NCI-H187 (cell line): ENCODE data around the gene UNC45B.
"Not testable (repeated sequence)": the region's sequence is repeated elsewhere in the genome, so short reads cannot be mapped to it uniquely, and the experiment has no call there.

ENCODE experiments used
- DNase-seq, 2 experiments: peaks; one replicate each; lab custom pipeline; 2025; lab: John Stamatoyannopoulos, UW

UNC45B gene

DNA sequence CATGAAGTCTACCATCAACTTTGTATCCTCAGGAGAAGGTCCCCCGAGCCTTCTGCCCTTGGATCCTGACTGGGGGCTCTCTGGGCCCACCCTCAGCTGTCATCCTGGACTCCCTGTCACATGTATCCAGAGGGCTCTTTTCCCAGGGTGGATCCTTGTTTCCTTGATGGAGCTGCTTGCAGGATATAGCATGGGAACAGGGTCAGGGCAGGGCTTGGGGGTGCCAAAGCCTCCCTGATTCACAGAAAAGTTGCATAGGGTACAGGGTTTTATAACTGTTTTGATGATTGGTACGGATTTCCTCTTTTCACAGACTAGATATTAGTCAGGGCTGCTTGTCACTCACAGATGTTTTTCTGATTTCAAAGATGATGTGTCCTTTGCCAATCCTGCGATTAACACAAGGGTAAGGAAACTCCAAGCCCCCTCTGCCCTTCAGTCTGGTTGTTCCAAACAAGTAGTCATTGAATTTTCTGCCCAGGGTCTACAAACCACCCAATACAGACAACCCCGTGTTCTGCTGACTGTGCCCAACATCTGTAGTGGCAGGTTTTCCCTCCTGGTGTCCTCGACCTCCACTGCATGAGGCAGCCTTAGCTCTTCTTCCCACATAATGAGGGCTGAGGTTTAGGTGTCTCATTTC, 67.1 kb downstream of the UNC45B start:
- no peak for DNase-seq

DNA sequence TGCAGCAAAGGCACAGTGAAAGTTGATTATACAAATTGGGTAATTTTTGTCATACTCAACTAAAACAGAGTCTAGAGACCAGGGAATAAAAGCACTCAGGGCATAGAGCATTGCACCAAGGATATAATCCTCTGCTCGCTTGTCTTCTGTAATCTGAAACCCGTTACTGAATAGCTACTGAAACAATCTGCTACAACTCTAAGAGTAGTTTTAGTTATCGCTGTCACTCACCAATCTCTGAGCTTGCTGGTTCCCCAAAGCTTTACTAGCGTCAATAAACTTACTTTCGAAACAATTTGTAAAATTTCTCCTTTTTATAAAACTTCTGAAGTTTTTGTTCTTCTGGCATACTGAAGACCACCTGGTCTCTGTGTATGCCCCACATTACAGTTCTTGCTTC, 69.5 kb downstream of the UNC45B start:
- DNase-seq, result no peak

DNA sequence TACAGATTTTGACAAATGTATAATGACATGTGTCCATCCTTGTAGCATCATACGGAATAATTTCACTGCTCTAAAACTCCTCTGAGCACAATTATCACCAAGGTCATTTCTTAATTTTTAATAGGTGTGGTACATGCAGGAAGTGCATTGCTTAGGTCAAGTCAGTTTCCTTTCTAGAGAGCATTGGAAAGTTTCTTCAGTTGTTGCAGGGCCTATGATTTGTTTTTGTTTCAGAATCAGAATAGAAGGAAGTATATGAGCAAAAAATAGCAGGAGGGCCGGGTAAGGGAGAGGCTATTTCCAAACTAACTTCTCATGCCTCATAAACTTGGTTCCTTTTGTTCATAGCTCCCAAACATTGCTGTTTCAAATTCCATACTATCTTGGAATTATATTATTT, 71.3 kb downstream of the UNC45B start:
- no peak for DNase-seq

GRCh38 chr17:35222452-35222851, 74.8 kb downstream of the UNC45B start:
- no peak for DNase-seq

GRCh38 chr17:35224436-35224835, 76.8 kb downstream of the UNC45B start:
- DNase-seq, result no peak

DNA sequence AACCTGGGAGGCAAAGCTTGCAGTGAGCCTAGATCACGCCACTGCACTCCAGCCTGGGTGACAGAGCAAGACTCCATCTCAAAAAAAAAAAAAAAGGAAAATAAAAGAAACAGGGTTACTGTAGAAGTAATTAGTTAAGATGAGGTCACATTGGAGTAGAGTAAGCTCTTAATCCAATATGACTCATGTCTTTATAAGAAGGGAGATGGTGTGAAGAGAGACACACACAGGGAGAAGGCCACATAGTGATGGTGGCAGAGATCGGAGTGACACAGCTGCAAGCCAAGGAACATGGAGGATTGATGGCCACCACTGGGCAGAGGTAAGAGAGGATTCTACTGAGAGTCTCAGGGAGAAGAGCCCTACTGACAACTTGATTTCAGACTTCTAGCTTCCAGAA, 79.9 kb downstream of the UNC45B start:
- no peak for DNase-seq

DNA sequence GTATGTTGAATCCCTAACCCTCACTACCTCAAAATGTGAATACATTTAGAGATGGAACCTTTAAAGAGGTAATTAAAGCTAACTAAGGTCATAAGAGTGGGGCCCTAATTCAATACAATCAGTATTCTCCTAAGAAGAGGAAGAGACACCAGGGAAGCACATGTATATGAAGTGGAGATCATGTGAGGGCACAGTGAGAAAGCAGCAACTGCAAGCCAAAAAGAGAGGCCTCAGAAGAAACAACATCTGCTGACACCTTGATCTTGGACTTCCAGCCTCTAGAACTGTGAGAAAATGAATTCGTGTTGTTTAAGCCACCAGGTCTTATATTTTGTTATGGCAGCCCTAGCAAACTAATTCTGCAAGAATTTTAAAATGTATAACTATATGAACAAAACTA, 82.0 kb downstream of the UNC45B start:
- DNase-seq, result no peak

- DNase-seq, result not testable (repeated sequence)
Measured at GRCh38 chr17:35234315-35234714, 86.7 kb downstream of the UNC45B start.

- DNase-seq, result no peak
Measured at GRCh38 chr17:35235289-35235688, 87.7 kb downstream of the UNC45B start.

DNA sequence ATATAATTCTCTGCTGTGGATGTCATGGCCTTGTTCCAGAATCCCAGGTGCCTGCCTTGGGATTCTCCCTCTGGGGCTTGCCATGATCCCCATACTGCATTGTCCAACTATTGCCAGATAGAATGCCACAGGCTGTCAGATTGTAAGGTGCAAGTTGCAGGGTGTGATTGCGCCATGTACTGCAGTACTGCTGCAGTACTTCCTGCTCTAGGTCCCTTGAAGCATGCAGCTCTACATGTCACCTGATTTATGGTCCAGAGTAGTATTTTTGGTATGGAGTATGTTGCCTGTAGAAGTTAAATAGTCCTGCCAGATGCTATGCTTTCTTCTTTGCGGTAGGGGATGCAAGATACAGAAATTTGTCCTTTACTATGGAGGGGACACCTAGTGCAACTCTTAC, 88.3 kb downstream of the UNC45B start:
- DNase-seq, result no peak

DNA sequence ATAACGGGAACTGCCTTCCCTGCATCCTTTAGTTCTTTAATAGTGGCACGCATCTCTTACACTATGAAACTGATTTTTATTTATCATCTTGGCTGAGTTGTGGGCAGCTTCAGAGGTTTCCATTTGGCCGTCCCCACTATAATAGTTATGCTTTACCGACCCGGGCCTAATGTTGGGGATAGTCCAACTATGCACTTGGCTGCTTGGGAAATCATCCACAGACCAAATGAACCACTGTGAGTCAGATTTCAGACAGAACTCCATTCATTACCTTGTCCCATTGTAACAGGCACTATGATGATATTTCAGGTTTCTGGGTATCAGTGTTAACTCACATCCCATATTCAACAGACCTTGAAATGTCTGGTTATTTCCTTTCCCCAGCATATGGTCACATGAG, 89.2 kb downstream of the UNC45B start:
- no peak for DNase-seq

DNA sequence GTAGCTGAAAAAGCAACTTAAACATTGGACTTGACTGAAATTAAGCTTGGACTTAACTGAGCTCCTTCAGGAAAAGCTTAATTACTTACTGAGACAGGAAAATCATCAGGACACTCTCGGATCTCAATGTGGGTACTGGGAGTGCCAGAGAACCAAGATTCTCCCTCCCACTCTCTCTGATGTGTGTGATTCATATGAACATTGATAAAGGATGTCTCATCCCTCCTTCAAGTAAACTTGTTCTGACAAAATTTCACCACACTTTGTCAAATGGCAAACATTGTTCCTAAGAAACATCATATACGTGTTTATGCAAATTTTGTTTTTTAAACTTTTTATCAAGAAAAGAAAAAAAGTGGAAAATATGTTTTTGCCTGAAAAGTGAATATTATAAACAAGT, 91.2 kb downstream of the UNC45B start:
- DNase-seq, result no peak
